Loucy (cell line): ENCODE data around the gene CDC73.

Experiments used
- EZH2phosphoT487 ChIP-seq: fragments of 200-600 bp; IDR thresholded peaks from 2 replicates; pipeline ENCODE4 v1.6.1; 2018; ENCODE audit warnings: antibody characterized with exemption, mild to moderate bottlenecking, moderate library complexity, borderline replicate concordance
- TF ChIP-seq, protein P1 (sequence below): fragments of 200-600 bp; sonication (generic); conservative IDR thresholded peaks from 2 replicates; pipeline ENCODE4 v1.5.1; 2014; ENCODE audit warnings: mild to moderate bottlenecking, antibody characterized with exemption, low read length

DNA sequence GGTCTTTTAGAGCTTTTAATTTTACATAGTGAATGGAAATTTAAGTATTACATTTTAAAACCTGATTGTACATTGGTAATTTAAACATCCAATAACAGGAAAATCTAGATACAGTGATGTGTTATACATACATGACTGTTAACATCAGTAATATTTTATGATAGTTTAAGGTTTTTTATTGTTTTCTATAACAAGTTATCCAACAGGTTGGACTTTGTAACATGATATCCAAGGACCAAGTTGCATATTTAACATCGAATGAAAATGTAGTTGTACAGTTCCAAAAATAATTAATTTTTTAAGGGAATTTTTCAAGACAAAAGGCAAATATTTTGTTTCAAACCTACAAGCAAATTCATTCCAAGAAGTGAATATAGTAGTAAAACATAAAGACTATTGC lies 31.0 kb upstream of the CDC73 start:
- TF ChIP-seq, protein P1, sequence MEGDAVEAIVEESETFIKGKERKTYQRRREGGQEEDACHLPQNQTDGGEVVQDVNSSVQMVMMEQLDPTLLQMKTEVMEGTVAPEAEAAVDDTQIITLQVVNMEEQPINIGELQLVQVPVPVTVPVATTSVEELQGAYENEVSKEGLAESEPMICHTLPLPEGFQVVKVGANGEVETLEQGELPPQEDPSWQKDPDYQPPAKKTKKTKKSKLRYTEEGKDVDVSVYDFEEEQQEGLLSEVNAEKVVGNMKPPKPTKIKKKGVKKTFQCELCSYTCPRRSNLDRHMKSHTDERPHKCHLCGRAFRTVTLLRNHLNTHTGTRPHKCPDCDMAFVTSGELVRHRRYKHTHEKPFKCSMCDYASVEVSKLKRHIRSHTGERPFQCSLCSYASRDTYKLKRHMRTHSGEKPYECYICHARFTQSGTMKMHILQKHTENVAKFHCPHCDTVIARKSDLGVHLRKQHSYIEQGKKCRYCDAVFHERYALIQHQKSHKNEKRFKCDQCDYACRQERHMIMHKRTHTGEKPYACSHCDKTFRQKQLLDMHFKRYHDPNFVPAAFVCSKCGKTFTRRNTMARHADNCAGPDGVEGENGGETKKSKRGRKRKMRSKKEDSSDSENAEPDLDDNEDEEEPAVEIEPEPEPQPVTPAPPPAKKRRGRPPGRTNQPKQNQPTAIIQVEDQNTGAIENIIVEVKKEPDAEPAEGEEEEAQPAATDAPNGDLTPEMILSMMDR = no peak
- no peak for TF ChIP-seq EZH2phosphoT487
